HUES64 (cell line): ENCODE results near the gene CFI.

Experiments used
- H3K27ac ChIP-seq: 2 replicates; pipeline ENCODE4 v1.7.0; 2013; ENCODE audit warnings: low read depth, low read length, inconsistent platforms
- H3K27me3 ChIP-seq: 2 replicates; pipeline ENCODE4 v1.6.1; 2013; ENCODE audit warnings: mild to moderate bottlenecking, low read length; ENCODE audit not compliant: insufficient read depth
- H3K36me3 ChIP-seq: 2 replicates; pipeline ENCODE4 v1.6.1; 2013; ENCODE audit warnings: mild to moderate bottlenecking, low read length; ENCODE audit not compliant: insufficient read depth
- H3K4me1 ChIP-seq: 2 replicates; pipeline ENCODE4 v1.6.1; 2013; ENCODE audit warnings: mild to moderate bottlenecking, low read length, moderate library complexity; ENCODE audit not compliant: insufficient read depth
- H3K4me3 ChIP-seq: 2 replicates; pipeline ENCODE4 v1.5.1; 2013; ENCODE audit warnings: mild to moderate bottlenecking, low read length, moderate library complexity
- H3K9ac ChIP-seq: 2 replicates; pipeline ENCODE4 v1.6.1; 2013; ENCODE audit warnings: mild to moderate bottlenecking, low read depth, low read length
- H3K9me3 ChIP-seq: 2 replicates; pipeline ENCODE4 v1.6.1; 2013; ENCODE audit warnings: low read depth, low read length; ENCODE audit not compliant: insufficient read depth
- WGBS: fragments of 150-250, 120-280 bp; methylation state at CpG from one replicate; pipeline ENCODE4 v1.1.7; 2013; ENCODE audit warnings: missing lambda C conversion rate; 5-methylcytosine and 5-hydroxymethylcytosine counted together

The CFI gene

GRCh38 chr4:109750652-109751244, 51.1 kb downstream of the CFI start:
- Histone ChIP-seq H3K36me3 (no peaks in the 10 kb centered on the region), H3K27me3 (no peaks in the 10 kb centered on the region), H3K9ac (no peak overlapping the region), H3K9me3 (no peaks in the 10 kb centered on the region), H3K4me3 (no peak overlapping the region), H3K4me1 (no peaks in the 10 kb centered on the region), H3K27ac (no peak overlapping the region)
- WGBS: 98% methylated on average over 4 of the region's 4 CpGs

- Histone ChIP-seq H3K4me1 (no peaks in the 10 kb centered on the region), H3K9me3 (no peaks in the 10 kb centered on the region), H3K36me3 (no peaks in the 10 kb centered on the region), H3K4me3 (no peak overlapping the region), H3K27ac (no peak overlapping the region), H3K27me3 (no peaks in the 10 kb centered on the region), H3K9ac (no peak overlapping the region)
- WGBS: 94% methylated on average over 6 of the region's 7 CpGs
Observed at GRCh38 chr4:109749388-109750082, 52.3 kb downstream of the CFI start.

- Histone ChIP-seq H3K27me3 (no peaks in the 10 kb centered on the region), H3K27ac (no peak overlapping the region), H3K4me3 (no peak overlapping the region), H3K36me3 (no peaks in the 10 kb centered on the region), H3K4me1 (no peaks in the 10 kb centered on the region), H3K9ac (no peak overlapping the region), H3K9me3 (no peaks in the 10 kb centered on the region)
- WGBS: 96% methylated on average over 1 of the region's 1 CpG
Observed at GRCh38 chr4:109748114-109748513, 53.7 kb downstream of the CFI start.

GRCh38 chr4:109746728-109747127, 55.1 kb downstream of the CFI start:
- Histone ChIP-seq H3K27ac (no peak overlapping the region), H3K4me3 (no peak overlapping the region), H3K27me3 (no peaks in the 10 kb centered on the region), H3K36me3 (no peaks in the 10 kb centered on the region), H3K9ac (no peak overlapping the region), H3K4me1 (no peaks in the 10 kb centered on the region), H3K9me3 (no peaks in the 10 kb centered on the region)
- WGBS: 95% methylated on average over 2 of the region's 2 CpGs

GRCh38 chr4:109745830-109746229, 56.0 kb downstream of the CFI start:
- no peak overlapping the region for H3K27ac ChIP-seq
- H3K9me3 ChIP-seq: no peaks in the 10 kb centered on the region
- no peaks in the 10 kb centered on the region for H3K4me1 ChIP-seq
- no peak overlapping the region for H3K9ac ChIP-seq
- H3K27me3 ChIP-seq: no peaks in the 10 kb centered on the region
- no peaks in the 10 kb centered on the region for H3K36me3 ChIP-seq
- H3K4me3 ChIP-seq: no peak overlapping the region

GRCh38 chr4:109739547-109739946, 62.3 kb downstream of the CFI start:
- WGBS: 90% methylated on average over 3 of the region's 3 CpGs

GRCh38 chr4:109738104-109738872, 63.5 kb downstream of the CFI start:
- no peaks in the 10 kb centered on the region for H3K9me3 ChIP-seq
- 0 out of 2 replicates have a peak, but pooled peaks cover 7% of the 10 kb centered on the region for H3K4me1 ChIP-seq
- no peak overlapping the region for H3K27ac ChIP-seq
- no peak overlapping the region for H3K4me3 ChIP-seq
- no peak overlapping the region for H3K9ac ChIP-seq
- no peaks in the 10 kb centered on the region for H3K27me3 ChIP-seq
- no peaks in the 10 kb centered on the region for H3K36me3 ChIP-seq
- WGBS: 84% methylated on average over 9 of the region's 10 CpGs

More at GRCh38 chr4:109739547-109739946, 62.3 kb downstream of the CFI start:
- no peaks in the 10 kb centered on the region for H3K36me3 ChIP-seq
- H3K9me3 ChIP-seq: no peaks in the 10 kb centered on the region
- H3K4me3 ChIP-seq: no peak overlapping the region
- no peak overlapping the region for H3K27ac ChIP-seq
- no peak overlapping the region for H3K9ac ChIP-seq
- H3K4me1 ChIP-seq: 0 out of 2 replicates have a peak, but pooled peaks cover 7% of the 10 kb centered on the region
- H3K27me3 ChIP-seq: no peaks in the 10 kb centered on the region

GRCh38 chr4:109735566-109736365, 66.0 kb downstream of the CFI start:
- H3K36me3 ChIP-seq: no peaks in the 10 kb centered on the region
- H3K27ac ChIP-seq: no peak overlapping the region
- 0 out of 2 replicates have a peak, but pooled peaks cover 7% of the 10 kb centered on the region for H3K4me1 ChIP-seq
- H3K4me3 ChIP-seq: no peak overlapping the region
- H3K27me3 ChIP-seq: no peaks in the 10 kb centered on the region
- 91% methylated on average over 7 of the region's 7 CpGs for WGBS
- no peak overlapping the region for H3K9ac ChIP-seq
- no peaks in the 10 kb centered on the region for H3K9me3 ChIP-seq

GRCh38 chr4:109733728-109734127, 68.1 kb downstream of the CFI start:
- 90% methylated on average over 4 of the region's 5 CpGs for WGBS
- Histone ChIP-seq H3K9ac (no peak overlapping the region), H3K4me1 (0 out of 2 replicates have a peak, but pooled peaks cover 5% of the 10 kb centered on the region)

GRCh38 chr4:109730619-109731545, 70.9 kb downstream of the CFI start:
- peaks cover 9% of the 10 kb centered on the region for H3K4me1 ChIP-seq
- no peaks in the 10 kb centered on the region for H3K36me3 ChIP-seq
- no peaks in the 10 kb centered on the region for H3K27me3 ChIP-seq
- no peaks in the 10 kb centered on the region for H3K9me3 ChIP-seq
- H3K27ac ChIP-seq: peak overlapping the region; percentile 90; the same call in 1 of the 2 replicates
- WGBS: 60% methylated on average over 19 of the region's 21 CpGs
- H3K9ac ChIP-seq: peak overlapping the region; percentile 79
- peak overlapping the region; percentile 81 for H3K4me3 ChIP-seq

More at GRCh38 chr4:109733728-109734127, 68.1 kb downstream of the CFI start:
- Histone ChIP-seq H3K4me3 (no peak overlapping the region), H3K9me3 (no peaks in the 10 kb centered on the region), H3K27ac (no peak overlapping the region), H3K27me3 (no peaks in the 10 kb centered on the region), H3K36me3 (no peaks in the 10 kb centered on the region)
